NCI-H748 (cell line): ENCODE data around the gene PPP1R3E.

Source experiments
- DNase-seq: peaks from one replicate; lab custom pipeline; 2025; ENCODE audit not compliant: unreplicated experiment; lab: John Stamatoyannopoulos, UW

The PPP1R3E gene

GRCh38 chr14:23249824-23250223, 52.8 kb downstream of the PPP1R3E start:
- DNase-seq, result no peak

- DNase-seq, result no peak
These were observed 54.1 kb downstream of the PPP1R3E start for GRCh38 chr14:23248601-23249000.
